SHP77 treated with DMSO at 0.1 percent for 48 hours (cell line): ENCODE measurements around the gene ELOA.
"Not testable (repeated sequence)": the region's sequence is repeated elsewhere in the genome, so short reads cannot be mapped to it uniquely, and the experiment has no call there.

Source experiments
- DNase-seq: peaks from one replicate; lab custom pipeline; 2025; lab: John Stamatoyannopoulos, UW

Gene ELOA

GRCh38 chr1:23733281-23733680, 10.0 kb upstream of the ELOA start:
- not testable (repeated sequence) for DNase-seq

- DNase-seq = no peak
These were observed 6.7 kb upstream of the ELOA start for GRCh38 chr1:23736437-23737134.

GRCh38 chr1:23741609-23742008, 1.7 kb upstream of the ELOA start:
- no peak for DNase-seq

- no peak for DNase-seq
These were observed 493 bp upstream of the ELOA start for GRCh38 chr1:23742670-23743286.

GRCh38 chr1:23745515-23745914, 2.2 kb downstream of the ELOA start:
- no peak for DNase-seq

GRCh38 chr1:23748016-23748415, 4.7 kb downstream of the ELOA start:
- DNase-seq = no peak

GRCh38 chr1:23751050-23751814, 8.0 kb downstream of the ELOA start:
- DNase-seq = no peak

GRCh38 chr1:23751815-23752200, 8.5 kb downstream of the ELOA start:
- no peak for DNase-seq

GRCh38 chr1:23752909-23753308, 9.6 kb downstream of the ELOA start:
- DNase-seq = no peak

- no peak for DNase-seq
These were observed 13.4 kb downstream of the ELOA start for GRCh38 chr1:23756676-23757075.

- no peak for DNase-seq
These were observed 14.5 kb downstream of the ELOA start for GRCh38 chr1:23757812-23758211.

GRCh38 chr1:23759277-23759676, 16.0 kb downstream of the ELOA start:
- no peak for DNase-seq

GRCh38 chr1:23763041-23763577, 19.8 kb downstream of the ELOA start:
- DNase-seq = no peak

- DNase-seq = no peak
These were observed 25.5 kb downstream of the ELOA start for GRCh38 chr1:23768733-23769132.

GRCh38 chr1:23772049-23772853, 29.0 kb downstream of the ELOA start:
- DNase-seq = peak; percentile 44

- no peak for DNase-seq
These were observed 29.6 kb downstream of the ELOA start for GRCh38 chr1:23772854-23773242.

GRCh38 chr1:23774174-23774880, 31.1 kb downstream of the ELOA start:
- DNase-seq = no peak

- no peak for DNase-seq
These were observed 32.9 kb downstream of the ELOA start for GRCh38 chr1:23776217-23776616.

GRCh38 chr1:23777979-23778814, 34.9 kb downstream of the ELOA start, which contains the start of gene PITHD1:
Gene PITHD1, plus strand, starts transcription at chr1:23778418. Its CDS starts 98 bp downstream, at chr1:23778516.
- DNase-seq = peak; percentile 66

- DNase-seq = no peak
These were observed 36.6 kb downstream of the ELOA start for GRCh38 chr1:23779826-23780371.
